Measurements from ENCODE around the gene GDI1.

GRCh38 chrX:154411981-154412340, 25.0 kb upstream of the GDI1 start:
- no peak for TF ChIP-seq EZH2 (IDR thresholded peaks at IDR 0.05; ENCODE audit: borderline replicate concordance, insufficient read depth, low read depth, low read length, poor library complexity, severe bottlenecking)
- TF ChIP-seq, protein P1, sequence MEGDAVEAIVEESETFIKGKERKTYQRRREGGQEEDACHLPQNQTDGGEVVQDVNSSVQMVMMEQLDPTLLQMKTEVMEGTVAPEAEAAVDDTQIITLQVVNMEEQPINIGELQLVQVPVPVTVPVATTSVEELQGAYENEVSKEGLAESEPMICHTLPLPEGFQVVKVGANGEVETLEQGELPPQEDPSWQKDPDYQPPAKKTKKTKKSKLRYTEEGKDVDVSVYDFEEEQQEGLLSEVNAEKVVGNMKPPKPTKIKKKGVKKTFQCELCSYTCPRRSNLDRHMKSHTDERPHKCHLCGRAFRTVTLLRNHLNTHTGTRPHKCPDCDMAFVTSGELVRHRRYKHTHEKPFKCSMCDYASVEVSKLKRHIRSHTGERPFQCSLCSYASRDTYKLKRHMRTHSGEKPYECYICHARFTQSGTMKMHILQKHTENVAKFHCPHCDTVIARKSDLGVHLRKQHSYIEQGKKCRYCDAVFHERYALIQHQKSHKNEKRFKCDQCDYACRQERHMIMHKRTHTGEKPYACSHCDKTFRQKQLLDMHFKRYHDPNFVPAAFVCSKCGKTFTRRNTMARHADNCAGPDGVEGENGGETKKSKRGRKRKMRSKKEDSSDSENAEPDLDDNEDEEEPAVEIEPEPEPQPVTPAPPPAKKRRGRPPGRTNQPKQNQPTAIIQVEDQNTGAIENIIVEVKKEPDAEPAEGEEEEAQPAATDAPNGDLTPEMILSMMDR (IDR thresholded peaks at IDR 0.05) = no peak

All from B cell (primary cell).